SHP77 (cell line): Measurements from ENCODE around the gene GZMM.
"Not testable (repeated sequence)": the region's sequence is repeated elsewhere in the genome, so short reads cannot be mapped to it uniquely, and the experiment has no call there.

ENCODE experiments used
- DNase-seq, 2 experiments: peaks; one replicate each; lab custom pipeline; 2025; lab: John Stamatoyannopoulos, UW

Gene GZMM

DNA sequence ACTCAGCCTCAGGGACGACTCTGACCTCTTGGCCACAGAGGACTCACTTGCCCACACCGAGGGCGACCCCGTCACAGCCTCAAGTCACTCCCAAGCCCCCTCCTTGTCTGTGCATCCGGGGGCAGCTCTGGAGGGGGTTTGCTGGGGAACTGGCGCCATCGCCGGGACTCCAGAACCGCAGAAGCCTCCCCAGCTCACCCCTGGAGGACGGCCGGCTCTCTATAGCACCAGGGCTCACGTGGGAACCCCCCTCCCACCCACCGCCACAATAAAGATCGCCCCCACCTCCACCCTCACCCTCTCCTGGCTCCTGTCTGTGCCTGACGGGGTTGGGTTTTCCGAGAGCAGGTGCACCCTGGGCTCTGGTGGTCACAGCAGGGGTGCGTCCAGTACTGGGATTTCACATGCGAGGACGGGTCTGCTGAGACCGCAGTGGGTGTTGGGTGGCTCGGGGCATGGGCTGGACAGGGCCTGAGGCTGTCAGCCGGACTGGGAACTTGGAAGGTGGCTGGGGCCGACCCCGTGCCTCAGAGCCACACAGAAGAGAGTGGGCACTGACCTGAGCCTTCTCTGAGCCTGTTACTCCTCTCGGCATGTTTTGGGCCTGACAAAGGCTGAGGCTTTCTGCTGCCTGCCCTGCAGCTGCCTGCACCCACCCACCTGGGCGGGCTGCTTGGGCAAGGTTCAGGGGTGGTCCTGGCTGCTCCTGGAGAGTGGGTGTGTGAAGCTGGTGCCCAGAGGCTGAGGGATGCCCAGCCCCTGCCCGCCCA, 39.5 kb downstream of the GZMM start:
- no peak for DNase-seq

DNA sequence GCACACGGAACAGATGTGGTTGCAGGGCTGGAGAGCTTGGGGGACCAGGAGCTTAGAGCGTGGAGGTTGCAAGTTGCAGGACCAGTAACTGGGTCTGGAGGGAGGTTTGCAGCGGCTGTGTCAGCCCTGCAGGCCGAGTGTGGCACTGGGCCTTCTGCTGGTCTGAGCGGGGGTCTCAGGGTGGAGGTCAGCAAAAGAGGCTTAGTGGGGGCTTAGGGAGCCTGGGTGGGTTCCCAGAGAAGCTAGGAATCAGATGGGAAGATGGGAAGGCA, 40.1 kb downstream of the GZMM start:
- no peak for DNase-seq

DNA sequence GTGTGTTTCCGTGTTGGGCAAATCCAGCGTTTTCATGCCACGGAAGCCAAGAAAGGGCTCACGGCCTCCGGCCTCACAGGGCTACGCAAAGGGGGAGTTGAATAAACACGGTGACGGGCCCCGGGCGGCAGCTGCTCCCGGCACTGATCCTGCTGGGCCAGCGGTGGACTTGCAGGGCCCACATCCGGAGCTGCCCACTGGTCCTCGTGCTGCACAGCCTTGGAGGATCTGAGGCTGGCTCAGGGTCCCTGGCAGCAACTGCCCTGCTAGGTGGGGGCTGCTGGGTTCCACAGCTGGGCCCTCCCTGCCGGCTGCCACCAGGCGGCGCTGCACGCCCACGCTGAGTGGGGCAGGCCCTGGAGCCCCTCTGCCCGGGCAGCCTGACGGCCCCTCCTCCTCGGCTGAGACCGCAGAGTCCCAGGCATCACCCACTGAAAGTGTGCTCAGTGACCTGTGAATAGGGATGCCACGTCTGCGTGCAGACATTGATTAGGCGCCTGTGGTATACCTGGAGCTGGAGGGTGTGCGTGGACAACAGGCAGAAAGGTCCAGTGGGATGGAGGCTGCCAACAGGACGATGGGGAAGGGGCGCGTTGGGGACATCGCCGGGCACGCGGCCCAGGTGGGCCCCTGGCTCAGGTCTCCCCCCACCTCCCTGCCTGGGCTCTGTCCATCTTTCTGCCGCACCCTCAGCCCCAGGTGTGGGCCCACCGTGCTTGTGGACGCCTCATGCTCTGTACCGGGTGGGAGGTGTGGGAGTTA, 40.6 kb downstream of the GZMM start:
- DNase-seq = peak; percentile 37 to 62

DNA sequence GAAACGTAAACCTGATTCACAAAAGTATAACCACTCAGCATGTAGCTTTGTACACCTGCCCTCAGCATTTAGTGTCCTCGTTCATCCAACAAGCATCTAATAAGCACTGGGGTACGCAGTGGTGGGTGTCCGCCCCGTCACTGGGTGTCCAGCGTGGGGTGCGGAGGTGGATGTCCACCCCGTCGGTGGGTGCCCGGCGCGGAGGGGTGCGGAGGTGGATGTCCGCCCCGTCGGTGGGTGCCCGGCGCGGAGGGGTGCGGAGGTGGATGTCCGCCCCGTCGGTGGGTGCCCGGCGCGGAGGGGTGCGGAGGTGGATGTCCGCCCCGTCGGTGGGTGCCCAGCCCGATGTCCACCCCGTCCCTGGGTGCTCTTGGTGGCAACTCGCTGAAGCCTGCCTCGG, 41.3 kb downstream of the GZMM start:
- not testable (repeated sequence) for DNase-seq

DNA sequence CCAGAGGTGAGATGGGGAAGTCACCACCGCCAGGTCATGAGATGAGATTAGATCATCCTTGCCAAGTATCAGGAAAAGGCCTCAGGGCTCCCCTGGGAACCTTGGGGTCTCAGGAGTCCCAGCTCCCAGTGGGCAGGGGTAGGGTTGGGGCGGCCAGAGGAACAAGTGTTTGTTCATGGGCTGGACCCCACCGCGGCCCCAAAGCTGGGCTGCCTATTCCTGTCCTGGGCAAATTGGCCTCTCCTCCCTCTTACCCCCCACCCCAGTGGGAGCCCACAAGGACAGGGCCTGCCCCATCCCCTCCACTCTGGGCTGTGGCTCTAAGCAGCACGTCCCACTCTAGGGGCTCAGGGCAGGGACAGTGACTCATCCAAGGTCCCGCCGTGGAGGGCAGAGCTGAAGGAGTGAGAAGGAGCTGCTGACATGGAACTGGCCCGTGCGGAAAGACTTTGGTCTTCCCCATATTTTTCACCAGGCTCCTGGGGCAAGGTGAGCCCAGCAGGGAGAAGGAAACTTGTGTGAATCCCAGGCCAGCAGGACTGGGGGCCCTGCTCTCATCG, 41.8 kb downstream of the GZMM start:
- no peak for DNase-seq

DNA sequence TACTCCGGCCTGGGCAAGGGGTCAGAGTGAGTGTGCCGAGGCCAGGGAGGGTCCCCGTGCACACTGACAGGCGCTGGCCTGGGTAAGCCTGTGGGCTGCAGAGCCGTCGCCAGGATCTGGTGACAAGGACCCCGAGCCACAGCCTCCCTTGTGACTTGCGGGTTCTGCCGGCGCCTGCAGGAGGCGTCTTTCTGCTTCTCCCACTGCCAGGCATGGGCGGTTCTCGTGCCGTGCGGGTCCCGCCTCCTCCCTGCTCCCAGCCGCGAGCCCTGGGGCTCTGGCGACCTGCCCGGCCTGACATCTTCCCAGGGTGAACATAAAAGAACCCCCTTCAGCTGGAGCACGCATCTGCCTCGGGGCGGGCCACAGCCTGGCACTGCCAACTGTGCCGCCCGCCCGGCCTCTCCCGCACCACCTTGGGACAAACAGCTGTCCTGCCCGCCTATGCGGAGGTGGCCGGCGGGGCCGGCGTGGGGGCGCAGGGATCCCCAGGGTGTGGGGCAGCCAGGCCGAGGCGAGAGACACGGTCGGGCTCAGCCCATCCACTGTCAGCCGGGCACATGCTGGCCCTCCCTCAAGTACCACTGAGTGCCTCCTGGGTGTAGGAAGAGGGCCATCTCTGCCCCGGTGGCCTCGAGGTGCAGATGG, 44.4 kb downstream of the GZMM start:
- peak; percentile 90 to 91 for DNase-seq

DNA sequence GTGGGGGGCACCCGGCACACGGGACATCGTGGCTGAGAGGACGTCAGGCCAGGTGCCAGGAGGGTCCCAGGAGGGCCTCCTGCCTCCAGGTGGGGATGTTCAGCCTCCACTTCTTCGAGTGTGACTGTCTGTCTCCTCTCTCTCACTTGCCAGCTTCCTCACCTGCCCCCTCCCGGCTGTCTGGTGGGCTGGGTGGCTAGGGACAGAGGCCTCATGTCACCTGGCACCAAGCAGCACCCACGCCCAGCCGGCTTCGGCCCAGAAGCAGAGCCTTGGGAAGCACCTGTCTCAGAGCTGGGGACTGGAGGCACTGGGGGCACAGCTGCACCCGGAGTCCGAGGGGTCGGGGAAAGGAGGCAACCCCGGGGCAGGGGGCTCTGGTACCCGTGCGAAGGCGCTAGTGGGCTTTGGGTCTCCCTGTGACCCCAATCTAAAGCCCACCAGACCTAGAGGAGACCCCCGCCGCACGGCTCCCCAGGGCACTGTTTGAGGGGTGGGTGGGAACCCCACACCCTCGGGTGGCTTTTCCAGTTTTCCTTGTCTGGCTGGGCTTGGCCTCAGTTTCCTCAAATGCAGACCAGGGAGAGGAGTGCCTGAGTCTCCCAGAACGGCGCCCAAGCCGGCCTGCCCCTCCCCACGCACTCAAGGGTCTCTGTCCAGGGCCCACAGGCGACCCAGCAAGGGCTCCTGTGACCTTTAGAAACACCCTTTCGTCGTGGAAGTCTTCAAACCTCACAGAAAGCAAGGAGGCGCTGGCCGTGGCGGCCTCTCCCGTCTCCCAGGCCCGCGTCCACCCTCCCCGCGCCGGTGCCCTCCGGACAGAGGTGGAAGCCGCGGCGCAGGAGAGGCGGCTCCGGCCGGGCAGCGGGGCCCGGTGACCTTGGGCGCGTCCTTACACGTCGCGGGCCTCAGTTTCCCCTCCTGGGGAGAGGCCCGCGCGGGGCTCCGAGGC, 45.2 kb downstream of the GZMM start:
- peak; percentile 36 to 80 for DNase-seq

DNA sequence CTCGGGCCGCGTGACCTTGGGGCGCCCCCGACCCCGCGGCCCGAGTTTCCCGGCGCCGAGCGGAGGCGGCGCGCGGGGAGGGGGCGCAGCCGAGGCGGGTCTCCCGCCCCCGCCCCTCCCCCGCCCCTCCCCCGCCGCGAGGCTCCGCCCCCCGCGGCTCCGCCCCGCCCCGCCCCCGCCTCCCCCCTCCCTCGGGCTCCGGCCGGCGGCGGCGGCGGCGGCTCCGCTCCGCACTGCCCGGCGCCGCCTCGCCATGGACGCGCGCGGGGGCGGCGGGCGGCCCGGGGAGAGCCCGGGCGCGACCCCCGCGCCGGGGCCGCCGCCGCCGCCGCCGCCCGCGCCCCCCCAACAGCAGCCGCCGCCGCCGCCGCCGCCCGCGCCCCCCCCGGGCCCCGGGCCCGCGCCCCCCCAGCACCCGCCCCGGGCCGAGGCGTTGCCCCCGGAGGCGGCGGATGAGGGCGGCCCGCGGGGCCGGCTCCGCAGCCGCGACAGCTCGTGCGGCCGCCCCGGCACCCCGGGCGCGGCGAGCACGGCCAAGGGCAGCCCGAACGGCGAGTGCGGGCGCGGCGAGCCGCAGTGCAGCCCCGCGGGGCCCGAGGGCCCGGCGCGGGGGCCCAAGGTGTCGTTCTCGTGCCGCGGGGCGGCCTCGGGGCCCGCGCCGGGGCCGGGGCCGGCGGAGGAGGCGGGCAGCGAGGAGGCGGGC, 46.0 kb downstream of the GZMM start, which contains the start of gene HCN2:
TSS of gene HCN2 (plus strand) at position 189 of the 703 bp plus-strand sequence. CDS start at position 254, 65 bp downstream.
- DNase-seq = no peak

DNA sequence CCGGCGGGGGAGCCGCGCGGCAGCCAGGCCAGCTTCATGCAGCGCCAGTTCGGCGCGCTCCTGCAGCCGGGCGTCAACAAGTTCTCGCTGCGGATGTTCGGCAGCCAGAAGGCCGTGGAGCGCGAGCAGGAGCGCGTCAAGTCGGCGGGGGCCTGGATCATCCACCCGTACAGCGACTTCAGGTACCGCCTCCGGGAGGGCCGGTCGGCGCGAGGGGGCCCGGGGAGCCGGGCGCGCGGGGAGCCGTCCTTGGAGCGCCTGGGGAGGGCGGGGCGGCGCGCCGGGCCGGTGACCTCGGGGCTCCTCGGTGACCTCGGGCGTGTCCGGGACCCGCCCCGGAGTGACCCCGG, 46.5 kb downstream of the GZMM start:
- DNase-seq = no peak

DNA sequence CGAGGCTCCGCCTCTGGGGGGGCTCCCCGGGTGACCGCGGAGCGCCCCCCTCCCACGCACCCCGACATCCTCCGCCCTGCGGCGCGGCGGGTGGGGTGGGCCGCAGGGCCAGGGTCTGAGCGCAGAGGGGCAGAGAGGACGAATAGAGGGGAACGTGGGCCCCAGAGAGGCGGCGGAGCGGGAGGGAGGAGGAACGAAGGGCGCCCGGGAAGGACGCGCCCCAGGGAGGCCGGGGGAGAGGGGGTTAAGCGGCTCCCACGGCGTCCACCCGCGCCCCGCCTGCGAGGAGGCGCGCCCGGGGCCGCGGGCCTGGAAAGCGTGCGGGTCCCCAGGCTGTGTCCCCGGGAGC, 46.9 kb downstream of the GZMM start:
- no peak for DNase-seq

DNA sequence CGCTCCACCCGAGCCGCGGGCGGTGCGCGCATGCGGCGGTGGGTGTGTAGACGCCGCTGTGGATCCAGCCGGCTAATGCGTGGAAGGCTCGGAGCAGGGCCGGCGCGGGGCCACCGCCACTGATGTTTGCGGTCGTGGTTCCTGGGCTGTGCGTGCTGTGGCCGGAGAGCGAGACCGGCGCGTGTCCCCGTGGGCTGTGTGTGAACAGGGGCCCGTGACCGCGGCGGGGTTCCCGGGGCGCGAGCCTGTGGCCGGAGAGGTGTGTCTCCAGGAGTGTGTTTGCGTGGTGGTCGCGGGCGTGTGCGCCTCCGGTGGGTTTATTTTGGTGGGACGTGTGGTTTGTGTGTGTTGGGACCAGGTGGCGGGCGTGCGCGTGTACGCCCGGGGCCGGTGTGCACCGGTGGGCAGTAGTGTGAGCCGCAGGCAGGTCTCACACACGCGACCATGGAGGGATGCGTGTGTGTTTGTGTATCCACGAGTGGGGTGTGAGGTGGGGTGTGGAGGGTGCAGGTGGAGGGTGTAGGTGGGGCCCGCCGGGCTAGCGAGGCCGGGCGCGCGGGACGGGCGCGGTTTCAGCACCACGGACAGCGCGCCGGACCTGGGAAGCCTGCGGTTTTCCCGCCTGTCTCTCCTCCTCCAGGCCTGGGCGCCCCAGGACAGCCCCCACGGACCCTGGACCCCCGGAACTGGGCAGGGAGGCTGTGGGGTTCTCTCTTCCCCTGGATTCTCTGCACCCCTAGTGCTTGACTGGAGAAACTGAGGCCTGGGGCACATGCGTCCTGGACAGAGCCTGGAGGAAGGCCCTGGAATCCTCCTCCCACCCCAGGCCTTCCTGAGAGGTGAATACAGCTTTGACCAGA, 47.5 kb downstream of the GZMM start:
- DNase-seq = no peak

DNA sequence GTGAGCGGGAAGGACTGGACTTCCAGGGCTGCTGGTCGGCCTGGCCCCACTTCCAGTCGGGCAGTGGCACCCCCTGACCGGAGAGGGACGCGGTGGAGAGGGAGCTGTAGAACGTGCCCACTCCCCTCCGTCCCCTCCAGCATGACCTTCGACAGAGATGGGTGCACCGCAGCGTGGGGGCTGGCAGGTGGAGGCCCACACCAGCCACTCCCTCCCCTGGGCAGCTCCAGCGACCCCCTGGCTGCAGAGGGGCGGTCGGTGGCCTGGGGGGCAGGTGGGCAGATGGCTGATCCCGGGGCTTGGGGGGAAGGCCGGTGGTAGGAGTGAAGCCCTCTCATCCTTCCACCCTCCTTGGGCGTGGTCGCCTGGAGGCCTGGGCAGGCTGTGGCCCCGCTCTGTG, 48.2 kb downstream of the GZMM start:
- DNase-seq = no peak

DNA sequence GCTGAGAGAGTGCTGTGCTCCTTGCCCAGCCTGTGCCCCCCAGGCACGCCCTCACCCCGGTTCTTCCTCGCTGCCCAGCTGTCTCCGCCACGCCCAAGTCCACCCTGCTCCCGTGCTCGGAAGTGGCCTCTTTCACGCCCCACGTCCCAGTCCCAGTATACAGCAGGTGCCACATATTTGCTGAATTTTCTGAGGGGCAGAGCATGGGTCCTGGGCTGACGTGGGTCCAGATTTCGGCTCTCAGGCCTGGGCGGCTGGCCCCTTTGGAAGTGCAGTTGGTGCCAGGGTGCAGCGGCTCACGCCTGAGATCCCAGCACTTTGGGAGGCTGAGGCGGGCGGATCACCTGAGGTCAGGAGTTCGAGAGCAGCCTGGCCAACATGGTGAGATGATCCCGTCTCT, 49.2 kb downstream of the GZMM start:
- DNase-seq = no peak

DNA sequence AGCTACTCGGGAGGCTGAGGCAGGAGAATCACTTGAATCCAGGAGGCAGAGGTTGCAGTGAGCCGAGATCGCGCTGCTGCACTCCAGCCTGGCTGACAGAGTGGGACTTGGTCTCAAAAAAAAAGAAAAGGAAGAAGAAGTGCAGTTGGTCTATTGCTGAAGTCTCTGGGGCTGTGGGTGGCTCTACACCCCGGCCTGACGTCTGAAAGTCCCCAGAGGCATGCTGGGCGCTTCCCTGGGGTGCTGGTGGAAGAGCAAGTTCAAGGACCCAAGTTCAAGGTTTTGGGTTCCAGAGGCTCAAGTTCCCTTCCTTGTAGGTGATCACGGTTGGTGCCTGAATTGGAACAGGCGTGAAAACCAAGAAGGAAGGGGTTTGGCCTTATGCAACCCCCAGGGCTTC, 49.7 kb downstream of the GZMM start:
- DNase-seq = no peak

DNA sequence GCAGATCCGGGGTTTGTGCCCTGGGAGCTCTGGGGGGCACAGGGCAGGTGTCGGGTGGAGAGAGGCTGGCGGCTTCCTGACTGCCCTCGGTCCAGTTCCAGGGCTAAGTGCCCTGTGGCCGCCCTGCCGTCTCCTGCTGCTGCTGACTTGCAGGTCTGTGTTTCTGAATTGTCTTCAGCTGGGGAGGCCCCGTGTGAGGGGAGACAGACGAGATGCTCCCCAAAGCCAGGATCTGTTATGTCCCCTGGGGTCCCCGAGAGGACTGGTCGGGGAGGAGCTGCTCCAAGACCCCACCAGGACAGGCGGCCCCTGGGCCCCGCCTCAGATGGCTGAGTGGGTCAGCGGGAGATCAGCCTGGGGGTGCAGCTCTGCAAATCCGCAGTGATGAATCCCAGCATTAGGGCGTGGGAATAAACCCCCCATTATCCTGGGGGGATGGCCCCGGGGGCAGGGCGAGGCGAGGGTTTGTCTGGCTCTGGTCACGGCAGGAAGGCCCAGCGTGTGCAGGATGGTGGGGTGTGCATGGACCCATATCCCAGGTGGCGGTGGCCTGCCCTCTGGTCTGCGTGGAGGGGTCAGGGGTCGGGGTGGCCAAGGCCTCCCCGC, 50.5 kb downstream of the GZMM start:
- DNase-seq = no peak

DNA sequence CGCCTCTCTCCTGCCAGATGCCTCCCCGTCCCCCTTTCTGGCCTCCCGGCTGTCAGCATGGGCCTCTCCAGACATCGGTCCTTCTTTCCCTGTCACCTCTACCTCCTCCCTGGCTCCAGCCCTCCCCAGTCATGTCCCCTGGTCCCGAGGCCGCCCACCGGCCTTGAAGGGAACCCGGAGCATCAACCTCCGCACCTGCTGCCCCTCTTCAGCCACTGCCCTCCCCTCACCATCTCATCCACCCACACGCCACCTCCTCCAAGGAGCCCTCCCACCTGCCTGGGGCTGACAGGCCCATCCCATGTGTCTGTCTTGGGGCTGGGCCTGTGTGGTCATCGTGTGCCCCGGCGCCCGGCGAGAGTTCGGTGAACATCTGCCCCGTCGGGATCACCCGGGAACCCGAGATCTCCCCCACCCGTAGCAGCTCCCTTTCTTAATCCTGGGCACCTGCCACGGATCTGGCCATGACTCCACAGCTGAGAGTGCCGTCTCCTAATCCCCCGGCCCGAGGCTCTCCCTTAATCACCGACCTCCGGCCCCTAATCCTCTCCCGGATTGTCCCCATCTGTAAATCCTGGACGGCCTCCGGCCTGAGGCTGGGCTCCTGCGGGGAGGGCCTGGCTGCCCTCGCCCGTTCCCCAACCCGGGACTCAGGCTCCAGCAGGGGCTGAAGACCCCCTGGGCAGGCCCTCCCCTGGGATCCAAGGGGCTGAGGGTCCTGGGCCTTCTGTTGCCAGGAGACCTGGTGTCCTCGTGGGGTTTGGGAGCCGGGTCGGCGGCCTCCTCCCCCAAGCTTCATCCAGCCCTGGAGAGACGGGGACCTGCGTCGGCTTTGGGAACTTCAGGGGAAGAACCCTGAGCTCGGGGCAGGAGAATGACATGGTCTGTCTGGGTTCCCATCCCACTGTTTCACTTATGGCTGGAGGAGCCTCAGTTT, 51.7 kb downstream of the GZMM start:
- no peak for DNase-seq

DNA sequence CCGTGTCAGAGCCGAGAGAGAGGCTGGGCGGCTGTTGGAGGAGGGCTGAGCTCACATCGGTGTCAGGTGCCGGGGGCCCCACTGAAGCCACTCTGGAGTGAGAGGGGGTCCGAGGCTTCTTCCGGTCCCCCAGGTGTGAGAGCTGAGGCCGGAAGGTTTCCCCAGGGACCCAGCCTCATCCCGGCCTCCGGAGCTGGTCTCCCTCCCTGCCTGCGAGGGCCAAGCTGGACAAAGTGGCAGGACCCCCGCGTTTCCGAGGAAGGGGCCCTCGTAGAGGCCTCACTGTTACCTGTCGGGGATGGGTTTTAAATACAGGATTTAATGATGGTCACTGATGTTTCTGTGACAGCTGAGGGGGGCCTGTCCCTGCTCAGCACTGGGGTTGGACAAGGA, 52.4 kb downstream of the GZMM start:
- DNase-seq = no peak

DNA sequence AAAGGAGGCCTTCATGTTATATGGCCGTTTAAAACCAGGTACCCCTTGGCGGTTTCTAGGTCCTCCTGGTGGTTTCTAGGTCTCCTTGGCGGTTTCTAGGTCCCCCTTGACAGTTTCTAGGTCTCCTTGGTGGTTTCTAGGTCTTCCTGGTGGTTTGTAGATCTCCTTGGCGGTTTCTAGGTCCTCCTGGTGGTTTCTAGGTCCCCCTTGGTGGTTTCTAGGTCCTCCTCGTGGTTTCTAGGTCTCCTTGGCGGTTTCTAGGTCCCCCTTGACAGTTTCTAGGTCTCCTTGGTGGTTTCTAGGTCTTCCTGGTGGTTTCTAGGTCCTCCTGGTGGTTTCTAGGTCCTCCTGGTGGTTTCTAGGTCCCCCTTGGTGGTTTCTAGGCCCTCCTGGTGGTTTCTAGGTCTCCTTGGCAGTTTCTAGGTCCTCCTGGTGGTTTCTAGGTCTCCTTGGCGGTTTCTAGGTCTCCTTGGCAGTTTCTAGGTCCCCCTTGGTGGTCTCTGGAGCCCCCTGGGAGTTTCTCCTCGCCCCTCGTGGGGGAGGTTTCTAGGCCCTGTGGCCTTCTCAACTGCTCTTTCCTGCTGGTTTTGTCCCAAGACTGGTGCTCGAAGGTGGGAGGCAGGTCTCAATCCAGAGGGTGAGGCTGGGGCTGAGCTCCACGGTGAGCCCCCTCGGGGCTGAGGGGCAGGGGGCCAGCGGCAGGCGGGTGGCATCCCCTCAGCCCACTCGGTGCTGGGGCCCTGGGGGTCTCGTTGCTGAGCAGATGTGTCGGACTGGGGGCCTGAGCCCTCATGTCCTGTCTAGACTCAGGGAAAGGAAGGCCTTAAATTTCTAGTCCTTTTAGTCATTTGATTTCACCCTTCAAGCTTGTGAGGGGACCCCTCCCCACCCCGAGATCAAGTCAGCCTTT, 53.8 kb downstream of the GZMM start:
- no peak for DNase-seq
